Mesangial cell (primary cell): Measurements from ENCODE around the gene PRKG2. TPM values are rescaled to one million over a fixed set of nuclear protein-coding genes. Genes with fewer than 3 reads are reported as not detected.

Experiments
- total RNA-seq: library from RNA; depleted of rRNA; stranded (reverse); fragments of >200 nt; gene quantifications from 2 replicates; pipeline ENCODE4 v1.2.3, GENCODE V29; 2015

PRKG2 gene, protein sequence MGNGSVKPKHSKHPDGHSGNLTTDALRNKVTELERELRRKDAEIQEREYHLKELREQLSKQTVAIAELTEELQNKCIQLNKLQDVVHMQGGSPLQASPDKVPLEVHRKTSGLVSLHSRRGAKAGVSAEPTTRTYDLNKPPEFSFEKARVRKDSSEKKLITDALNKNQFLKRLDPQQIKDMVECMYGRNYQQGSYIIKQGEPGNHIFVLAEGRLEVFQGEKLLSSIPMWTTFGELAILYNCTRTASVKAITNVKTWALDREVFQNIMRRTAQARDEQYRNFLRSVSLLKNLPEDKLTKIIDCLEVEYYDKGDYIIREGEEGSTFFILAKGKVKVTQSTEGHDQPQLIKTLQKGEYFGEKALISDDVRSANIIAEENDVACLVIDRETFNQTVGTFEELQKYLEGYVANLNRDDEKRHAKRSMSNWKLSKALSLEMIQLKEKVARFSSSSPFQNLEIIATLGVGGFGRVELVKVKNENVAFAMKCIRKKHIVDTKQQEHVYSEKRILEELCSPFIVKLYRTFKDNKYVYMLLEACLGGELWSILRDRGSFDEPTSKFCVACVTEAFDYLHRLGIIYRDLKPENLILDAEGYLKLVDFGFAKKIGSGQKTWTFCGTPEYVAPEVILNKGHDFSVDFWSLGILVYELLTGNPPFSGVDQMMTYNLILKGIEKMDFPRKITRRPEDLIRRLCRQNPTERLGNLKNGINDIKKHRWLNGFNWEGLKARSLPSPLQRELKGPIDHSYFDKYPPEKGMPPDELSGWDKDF
- total RNA-seq: 0.63 and 1.8 TPM in 2 replicates

DNA sequence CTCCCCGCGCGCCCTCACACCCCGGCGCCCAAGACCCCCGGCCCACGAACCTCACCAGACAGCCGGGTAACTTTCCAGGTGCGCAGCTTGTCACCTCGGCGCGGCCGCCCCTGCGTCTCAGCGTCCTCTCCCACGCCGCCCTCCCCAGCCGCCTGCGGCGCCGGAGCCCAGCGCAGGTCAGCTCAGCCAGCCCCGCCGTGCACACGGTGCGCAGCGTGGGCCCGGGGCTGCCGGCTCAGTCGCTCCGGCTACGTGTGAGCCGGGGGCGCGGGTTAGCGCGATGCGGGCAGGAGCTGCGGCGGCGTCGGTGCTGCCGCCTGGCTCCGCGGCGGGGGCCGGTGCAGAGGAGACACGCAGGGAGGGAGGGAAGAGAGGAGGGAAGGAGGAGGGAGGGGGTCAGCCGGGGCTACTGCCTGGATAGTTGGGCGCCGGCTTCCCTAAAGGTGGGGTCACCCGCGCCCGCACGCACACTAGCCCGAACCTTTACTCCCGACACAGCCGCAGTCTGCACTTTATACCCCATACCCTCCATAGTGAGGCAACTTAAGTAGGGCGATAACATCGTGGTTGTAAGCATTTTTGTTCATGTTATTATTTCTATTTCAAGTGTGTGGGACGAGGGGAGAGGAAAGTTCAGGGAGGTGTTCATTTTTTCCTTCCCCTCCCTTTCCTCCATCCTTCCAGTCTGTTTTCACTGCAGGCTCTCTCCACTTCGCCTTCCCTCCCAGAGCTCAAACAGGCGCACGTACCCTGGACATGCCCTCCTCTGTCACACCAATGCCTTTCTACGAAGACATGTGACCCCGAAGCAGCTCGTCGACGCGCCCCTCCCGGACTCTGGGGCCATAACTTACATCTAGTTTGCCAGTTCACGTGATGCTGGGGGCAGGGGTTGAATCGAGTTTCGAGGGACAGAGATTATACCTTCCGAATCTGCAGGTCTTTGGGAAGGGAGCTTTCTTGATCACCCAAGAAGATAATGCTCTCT lies at the start of gene PRKG2:
Gene PRKG2 (minus strand): TSS at position 342 of the 988 bp plus-strand sequence. CDS start 10,175 bp downstream, outside the sequence.

Other genes starting within 250 kb of the PRKG2 start
- gene BMP3, start 184.5 kb downstream of the PRKG2 start, total RNA-seq: 0.63 TPM in 1 of 2 replicates, not detected in the other